HG02973 (cell line): Measurements from ENCODE around the gene MRPL21.

Experiments
- ATAC-seq: cut with Tn5 transposase; IDR thresholded peaks from one replicate; pipeline ENCODE4 v1.9.1; 2021; ENCODE audit warnings: moderate library complexity; ENCODE audit not compliant: unreplicated experiment

Gene MRPL21

GRCh38 chr11:68935516-68936357, 32.1 kb upstream of the MRPL21 start:
- ATAC-seq, result no peak

GRCh38 chr11:68935066-68935465, 31.4 kb upstream of the MRPL21 start:
- no peak for ATAC-seq

- ATAC-seq, result no peak
These were observed 31.0 kb upstream of the MRPL21 start for GRCh38 chr11:68934666-68935065.

- ATAC-seq, result no peak
These were observed 30.7 kb upstream of the MRPL21 start for GRCh38 chr11:68934321-68934645.

GRCh38 chr11:68933605-68934320, 30.1 kb upstream of the MRPL21 start:
- no peak for ATAC-seq

GRCh38 chr11:68932933-68933577, 29.4 kb upstream of the MRPL21 start:
- no peak for ATAC-seq

GRCh38 chr11:68932358-68932757, 28.7 kb upstream of the MRPL21 start:
- ATAC-seq, result no peak

- no peak for ATAC-seq
These were observed 28.3 kb upstream of the MRPL21 start for GRCh38 chr11:68931911-68932310.

- ATAC-seq, result no peak
These were observed 27.6 kb upstream of the MRPL21 start for GRCh38 chr11:68930991-68931855.

- no peak for ATAC-seq
These were observed 26.3 kb upstream of the MRPL21 start for GRCh38 chr11:68929706-68930570.

GRCh38 chr11:68929135-68929534, 25.5 kb upstream of the MRPL21 start:
- no peak for ATAC-seq

- no peak for ATAC-seq
These were observed 24.7 kb upstream of the MRPL21 start for GRCh38 chr11:68928136-68928880.

GRCh38 chr11:68927280-68928135, 23.9 kb upstream of the MRPL21 start:
- ATAC-seq, result no peak

GRCh38 chr11:68925611-68926010, 22.0 kb upstream of the MRPL21 start:
- ATAC-seq, result no peak

- ATAC-seq, result no peak
These were observed 20.7 kb upstream of the MRPL21 start for GRCh38 chr11:68924073-68924925.

GRCh38 chr11:68923614-68924013, 20.0 kb upstream of the MRPL21 start:
- no peak for ATAC-seq

- no peak for ATAC-seq
These were observed 12.8 kb upstream of the MRPL21 start for GRCh38 chr11:68916439-68916838.
